ENCODE results near the gene MAP3K5.

GRCh38 chr6:136717716-136717990 lies 74.6 kb downstream of the MAP3K5 start:
- no peak for TF ChIP-seq CTCF (IDR thresholded peaks at IDR 0.05)
- no peak for TF ChIP-seq POLR2A (IDR thresholded peaks at IDR 0.05)
